Tibial nerve (tissue), 4 donors: ENCODE measurements around the gene UBA1. TPM values are rescaled to one million over a fixed set of nuclear protein-coding genes. Genes with fewer than 3 reads are reported as not detected.

Experiments
- DNase-seq, 2 donors: peaks; one replicate each; pipeline ENCODE4 v3.0.0-alpha.2; 2019; ENCODE audit warnings: low spot score in 2 of 2
- H3K27ac ChIP-seq, 4 donors: fragments of 200-600 bp; sonication (generic) in 3 of 4; one replicate each; pipeline ENCODE4 v1.5.1; 2017 to 2019; ENCODE audit warnings: mild to moderate bottlenecking in 1 of 4
- H3K27me3 ChIP-seq, 2 donors: fragments of 200-600 bp; sonication (generic) in 1 of 2; one replicate each; pipeline versions ENCODE4 v1.5.1 to v1.6.0; 2017 to 2019
- H3K36me3 ChIP-seq, 3 donors: fragments of 200-600 bp; sonication (generic); one replicate each; pipeline ENCODE4 v1.5.1; 2018 to 2019
- H3K4me1 ChIP-seq, 4 donors: fragments of 200-600 bp; sonication (generic) in 3 of 4; one replicate each; pipeline ENCODE4 v1.5.1; 2017 to 2019
- H3K4me3 ChIP-seq, 4 donors: fragments of 200-600 bp; sonication (generic) in 3 of 4; one replicate each; pipeline ENCODE4 v1.5.1; 2017 to 2019; ENCODE audit warnings: mild to moderate bottlenecking in 1 of 4, moderate library complexity in 1 of 4
- H3K9me3 ChIP-seq, 4 donors: fragments of 200-600 bp; sonication (generic) in 3 of 4; one replicate each; pipeline ENCODE4 v1.5.1; 2017 to 2019
- EP300 ChIP-seq, 2 donors: sonication (generic); formaldehyde crosslinking; IDR thresholded peaks; one replicate each; pipeline ENCODE4 v1.6.1; 2017; ENCODE audit warnings: antibody characterized with exemption in 2 of 2, mild to moderate bottlenecking in 1 of 2
- POLR2A ChIP-seq, 2 donors: fragments of 450-650 bp; IDR thresholded peaks; one replicate each; pipeline ENCODE4 v1.6.1; 2017; ENCODE audit warnings: antibody characterized with exemption in 2 of 2, mild to moderate bottlenecking in 2 of 2, moderate library complexity in 2 of 2
- WGBS, 2 donors: methylation state at CpG; one replicate each; pipeline ENCODE4 v1.1.5; 2018; 5-methylcytosine and 5-hydroxymethylcytosine counted together
- total RNA-seq, 4 donors: library from RNA; depleted of rRNA; stranded (reverse); fragments of >200 nt; gene quantifications; one replicate each; pipeline ENCODE4 v1.1.0, GENCODE V29; 2016
- TF ChIP-seq, protein P1 (sequence below), 5 experiments: fragments of 200-600 bp in 3 of 5; fragments of 450-650 bp in 2 of 5; sonication (generic) in 3 of 5; IDR thresholded peaks; one replicate each; pipeline ENCODE4 v1.5.1; 2016 to 2019; ENCODE audit warnings: antibody characterized with exemption in 5 of 5, mild to moderate bottlenecking in 3 of 5, moderate library complexity in 2 of 5

The UBA1 gene
- total RNA-seq, 4 donors from 2014 or later = 124 to 168 (median 144) TPM

- H3K27ac ChIP-seq = no peak overlapping the region
- H3K36me3 ChIP-seq = peaks cover 0 to 97% (median 0%) of the 10 kb centered on the region in 3 donors
- H3K9me3 ChIP-seq = no peaks in the 10 kb centered on the region
- TF ChIP-seq, protein P1, sequence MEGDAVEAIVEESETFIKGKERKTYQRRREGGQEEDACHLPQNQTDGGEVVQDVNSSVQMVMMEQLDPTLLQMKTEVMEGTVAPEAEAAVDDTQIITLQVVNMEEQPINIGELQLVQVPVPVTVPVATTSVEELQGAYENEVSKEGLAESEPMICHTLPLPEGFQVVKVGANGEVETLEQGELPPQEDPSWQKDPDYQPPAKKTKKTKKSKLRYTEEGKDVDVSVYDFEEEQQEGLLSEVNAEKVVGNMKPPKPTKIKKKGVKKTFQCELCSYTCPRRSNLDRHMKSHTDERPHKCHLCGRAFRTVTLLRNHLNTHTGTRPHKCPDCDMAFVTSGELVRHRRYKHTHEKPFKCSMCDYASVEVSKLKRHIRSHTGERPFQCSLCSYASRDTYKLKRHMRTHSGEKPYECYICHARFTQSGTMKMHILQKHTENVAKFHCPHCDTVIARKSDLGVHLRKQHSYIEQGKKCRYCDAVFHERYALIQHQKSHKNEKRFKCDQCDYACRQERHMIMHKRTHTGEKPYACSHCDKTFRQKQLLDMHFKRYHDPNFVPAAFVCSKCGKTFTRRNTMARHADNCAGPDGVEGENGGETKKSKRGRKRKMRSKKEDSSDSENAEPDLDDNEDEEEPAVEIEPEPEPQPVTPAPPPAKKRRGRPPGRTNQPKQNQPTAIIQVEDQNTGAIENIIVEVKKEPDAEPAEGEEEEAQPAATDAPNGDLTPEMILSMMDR (IDR thresholded peaks at IDR 0.05) = no peak
- TF ChIP-seq EP300 (IDR thresholded peaks at IDR 0.05) (no peak), POLR2A (IDR thresholded peaks at IDR 0.05) (no peak)
- WGBS, 2 donors = 80 to 82% methylated on average over 5 to 12 of the region's 12 CpGs
- H3K4me3 ChIP-seq = no peak overlapping the region
- peaks cover 0 to 7% of the 10 kb centered on the region in 2 donors for H3K27me3 ChIP-seq
- H3K4me1 ChIP-seq = no peaks in the 10 kb centered on the region
- no peak for DNase-seq
Measured at GRCh38 chrX:47174376-47174775, 19.3 kb upstream of the UBA1 start.

GRCh38 chrX:47174846-47175587 lies 18.6 kb upstream of the UBA1 start:
- no peaks in the 10 kb centered on the region for H3K9me3 ChIP-seq
- 84 to 89% methylated on average over 21 to 23 of the region's 23 CpGs for WGBS, 2 donors
- DNase-seq = no peak
- no peak overlapping the region for H3K27ac ChIP-seq
- H3K27me3 ChIP-seq = peaks cover 0 to 13% of the 10 kb centered on the region in 2 donors
- no peaks in the 10 kb centered on the region for H3K4me1 ChIP-seq
- H3K36me3 ChIP-seq = peaks cover 0 to 97% (median 0%) of the 10 kb centered on the region in 3 donors
- TF ChIP-seq, protein P1 (IDR thresholded peaks at IDR 0.05) = no peak
- TF ChIP-seq EP300 (IDR thresholded peaks at IDR 0.05) = no peak
- TF ChIP-seq POLR2A (IDR thresholded peaks at IDR 0.05) = no peak
- H3K4me3 ChIP-seq = no peak overlapping the region

GRCh38 chrX:47175588-47175980 lies 18.0 kb upstream of the UBA1 start:
- no peak for DNase-seq
- Histone ChIP-seq H3K4me3 (no peak overlapping the region), H3K9me3 (no peaks in the 10 kb centered on the region), H3K4me1 (no peaks in the 10 kb centered on the region), H3K36me3 (peaks cover 0 to 97% (median 0%) of the 10 kb centered on the region in 3 donors), H3K27me3 (peaks cover 0 to 13% of the 10 kb centered on the region in 2 donors), H3K27ac (no peak overlapping the region)
- TF ChIP-seq POLR2A (IDR thresholded peaks at IDR 0.05) (no peak), EP300 (IDR thresholded peaks at IDR 0.05) (no peak)
- TF ChIP-seq, protein P1 (IDR thresholded peaks at IDR 0.05) = no peak
- WGBS, 2 donors = 82 to 87% methylated on average over 12 of the region's 12 CpGs

GRCh38 chrX:47176101-47176740 lies 17.4 kb upstream of the UBA1 start:
- peaks cover 0 to 97% (median 0%) of the 10 kb centered on the region in 3 donors for H3K36me3 ChIP-seq
- H3K4me3 ChIP-seq = no peak overlapping the region
- no peak overlapping the region for H3K27ac ChIP-seq
- DNase-seq = no peak
- 84 to 92% methylated on average over 22 to 23 of the region's 23 CpGs for WGBS, 2 donors
- TF ChIP-seq, protein P1 (IDR thresholded peaks at IDR 0.05) = no peak
- TF ChIP-seq POLR2A (IDR thresholded peaks at IDR 0.05) = no peak
- no peak for TF ChIP-seq EP300 (IDR thresholded peaks at IDR 0.05)
- H3K27me3 ChIP-seq = peaks cover 0 to 13% of the 10 kb centered on the region in 2 donors
- H3K4me1 ChIP-seq = no peaks in the 10 kb centered on the region
- H3K9me3 ChIP-seq = no peaks in the 10 kb centered on the region

DNA sequence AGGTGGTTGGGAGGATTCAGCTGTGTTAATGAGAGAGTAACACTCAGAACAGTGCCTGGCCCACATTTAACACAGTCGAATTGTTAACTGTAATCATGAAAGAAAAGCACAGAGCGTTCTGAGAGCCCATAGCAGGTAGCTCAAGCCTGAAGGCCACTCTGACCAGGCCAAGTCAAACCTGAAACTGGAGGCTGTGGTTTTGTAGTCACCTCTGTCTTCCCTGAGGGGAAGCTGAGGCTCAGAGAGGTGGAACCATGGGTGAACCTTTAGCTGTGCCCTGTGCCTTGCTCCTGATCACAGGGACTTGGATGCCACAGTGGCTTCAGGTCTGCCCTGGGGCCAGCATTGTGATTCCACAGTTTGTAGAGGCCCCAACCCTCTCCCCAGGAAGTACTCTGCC lies 16.6 kb upstream of the UBA1 start:
- H3K36me3 ChIP-seq = peaks cover 0 to 97% (median 0%) of the 10 kb centered on the region in 3 donors
- 75 to 100% methylated on average over 2 of the region's 2 CpGs for WGBS, 2 donors
- H3K27me3 ChIP-seq = peaks cover 0 to 13% of the 10 kb centered on the region in 2 donors
- H3K4me3 ChIP-seq = no peak overlapping the region
- H3K4me1 ChIP-seq = no peaks in the 10 kb centered on the region
- H3K9me3 ChIP-seq = no peaks in the 10 kb centered on the region
- no peak overlapping the region for H3K27ac ChIP-seq
- no peak for DNase-seq
- TF ChIP-seq EP300 (IDR thresholded peaks at IDR 0.05) (no peak), POLR2A (IDR thresholded peaks at IDR 0.05) (no peak)
- TF ChIP-seq, protein P1 (IDR thresholded peaks at IDR 0.05) = no peak
